GM23248 (cell line): ENCODE measurements around the gene FGFR2.

Experiments
- EZH2 ChIP-seq: fragments of 200-600 bp; sonication (generic); IDR thresholded peaks from 2 replicates; pipeline ENCODE4 v1.6.1; 2018; ENCODE audit warnings: antibody characterized with exemption, mild to moderate bottlenecking; ENCODE audit not compliant: insufficient read depth, poor library complexity, severe bottlenecking
- EZH2phosphoT487 ChIP-seq: fragments of 200-600 bp; sonication (generic); IDR thresholded peaks from 2 replicates; pipeline ENCODE4 v1.6.1; 2018; ENCODE audit warnings: antibody characterized with exemption, moderate library complexity, mild to moderate bottlenecking, low read depth; ENCODE audit not compliant: insufficient read depth

DNA sequence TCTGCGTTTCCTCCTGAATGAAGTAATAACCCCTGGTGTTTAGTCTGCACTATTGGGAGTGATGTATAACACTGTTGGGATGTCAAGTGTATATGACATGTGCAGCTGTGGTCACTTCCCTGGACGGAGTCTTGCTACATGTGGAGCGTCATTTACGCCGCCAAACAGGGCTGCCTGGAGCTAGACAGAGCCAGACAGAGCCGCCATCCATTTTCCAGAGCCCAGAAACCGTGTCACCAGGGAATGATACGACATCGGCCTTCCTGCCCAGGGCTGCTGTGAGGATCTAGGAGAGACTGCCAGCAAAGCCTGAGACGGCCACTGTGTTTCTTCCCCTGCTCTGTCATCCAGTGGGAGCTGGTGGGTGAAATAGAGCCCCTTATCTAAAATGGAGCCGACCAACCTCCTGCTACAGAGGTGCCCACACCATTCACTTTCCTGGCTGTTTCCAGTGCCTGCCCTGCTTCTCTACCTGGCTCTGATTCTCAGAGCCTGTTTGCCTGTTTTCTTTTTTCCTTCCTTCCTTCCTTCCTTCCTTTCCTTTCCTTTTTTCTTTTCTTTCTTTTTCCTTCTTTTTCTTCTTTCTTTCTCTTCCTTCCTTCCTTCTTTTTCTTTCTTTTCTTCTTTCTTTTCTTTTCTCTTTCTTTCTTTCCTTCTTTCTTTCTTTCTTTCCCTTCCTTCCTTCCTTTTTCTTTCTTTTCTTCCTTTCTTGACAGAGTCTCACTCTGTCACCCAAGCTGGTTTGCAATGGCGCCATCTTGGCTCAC is 13.3 kb upstream of the FGFR2 start:
- TF ChIP-seq EZH2 (no peak), EZH2phosphoT487 (no peak)
